Stimulated activated naive CD8-positive, alpha-beta T cell treated with anti-CD3 and anti-CD28 coated beads, Interleukin-15, amount 100 ng/mL, for 72 hours (primary cell): ENCODE data around the gene CMC2.

Experiments used
- ATAC-seq: fragments of 150-1000 bp; cut with Tn5 transposase; 2 replicates; pipeline ENCODE4 v1.10.0; 2021; ENCODE audit warnings: mild to moderate bottlenecking, moderate library complexity
- DNase-seq, 2 donors: peaks; one replicate each; pipeline ENCODE4 v3.0.0; 2021 to 2022
- H3K27ac Mint-ChIP-seq, 2 donors: one replicate each; pipeline ENCODE4 v1.8.0; 2022; ENCODE audit warnings: mild to moderate bottlenecking in 2 of 2, mixed read lengths in 2 of 2, moderate library complexity in 2 of 2
- H3K27me3 Mint-ChIP-seq: one replicate; pipeline ENCODE4 v1.8.0; 2022; ENCODE audit warnings: mixed read lengths
- H3K4me1 Mint-ChIP-seq: one replicate; pipeline ENCODE4 v1.8.0; 2022; ENCODE audit warnings: mild to moderate bottlenecking, mixed read lengths
- H3K4me3 Mint-ChIP-seq, 2 donors: one replicate each; pipeline ENCODE4 v1.8.0; 2022; ENCODE audit warnings: mild to moderate bottlenecking in 2 of 2, mixed read lengths in 2 of 2, moderate library complexity in 1 of 2
- H3K9me3 Mint-ChIP-seq, 2 donors: one replicate each; pipeline ENCODE4 v1.8.0; 2022; ENCODE audit warnings: mixed read lengths in 2 of 2

The CMC2 gene

GRCh38 chr16:80991792-80992430 lies 14.8 kb downstream of the CMC2 start:
- no peak overlapping the region for H3K27ac Mint-ChIP-seq
- DNase-seq (no peak), ATAC-seq (no peak)
- H3K4me3 Mint-ChIP-seq, result no peak overlapping the region
- H3K4me1 Mint-ChIP-seq, result peaks cover 31% of the 10 kb centered on the region
- H3K9me3 Mint-ChIP-seq, result no peaks in the 10 kb centered on the region
- H3K27me3 Mint-ChIP-seq, result no peaks in the 10 kb centered on the region

GRCh38 chr16:80990978-80991377 lies 15.7 kb downstream of the CMC2 start:
- H3K27ac Mint-ChIP-seq, result peak overlapping the region in 1 of 2 donors; percentile 43
- H3K4me3 Mint-ChIP-seq, result no peak overlapping the region
- DNase-seq, result no peak
- peaks cover 35% of the 10 kb centered on the region for H3K4me1 Mint-ChIP-seq
- H3K9me3 Mint-ChIP-seq, result no peaks in the 10 kb centered on the region
- ATAC-seq, result no peak
- H3K27me3 Mint-ChIP-seq, result no peaks in the 10 kb centered on the region

- Mint-ChIP-seq H3K27ac (no peak overlapping the region), H3K4me3 (no peak overlapping the region), H3K9me3 (no peaks in the 10 kb centered on the region), H3K4me1 (peaks cover 35% of the 10 kb centered on the region), H3K27me3 (no peaks in the 10 kb centered on the region)
- ATAC-seq (no peak), DNase-seq (no peak)
These were observed 16.1 kb downstream of the CMC2 start for GRCh38 chr16:80990577-80990976.

- no peak overlapping the region for H3K27ac Mint-ChIP-seq
- peaks cover 29% of the 10 kb centered on the region for H3K4me1 Mint-ChIP-seq
- H3K27me3 Mint-ChIP-seq, result no peaks in the 10 kb centered on the region
- no peak overlapping the region for H3K4me3 Mint-ChIP-seq
- DNase-seq (no peak), ATAC-seq (no peak)
- H3K9me3 Mint-ChIP-seq, result no peaks in the 10 kb centered on the region
These were observed 16.9 kb downstream of the CMC2 start for GRCh38 chr16:80989801-80990200.

- no peaks in the 10 kb centered on the region for H3K27me3 Mint-ChIP-seq
- peaks cover 19% of the 10 kb centered on the region for H3K4me1 Mint-ChIP-seq
- H3K4me3 Mint-ChIP-seq, result no peak overlapping the region
- no peak for DNase-seq
- H3K27ac Mint-ChIP-seq, result peak overlapping the region in 1 of 2 donors; percentile 10
- no peaks in the 10 kb centered on the region for H3K9me3 Mint-ChIP-seq
- no peak for ATAC-seq
These were observed 17.9 kb downstream of the CMC2 start for GRCh38 chr16:80988756-80989155.

- H3K9me3 Mint-ChIP-seq, result no peaks in the 10 kb centered on the region
These were observed 20.1 kb downstream of the CMC2 start for GRCh38 chr16:80986557-80986956.

GRCh38 chr16:80985611-80986010 lies 21.1 kb downstream of the CMC2 start:
- no peaks in the 10 kb centered on the region for H3K9me3 Mint-ChIP-seq
- no peak overlapping the region for H3K4me3 Mint-ChIP-seq
- H3K27ac Mint-ChIP-seq, result no peak overlapping the region
- H3K27me3 Mint-ChIP-seq, result no peaks in the 10 kb centered on the region
- H3K4me1 Mint-ChIP-seq, result peaks cover 18% of the 10 kb centered on the region
- no peak for ATAC-seq
- no peak for DNase-seq

More at GRCh38 chr16:80986557-80986956, 20.1 kb downstream of the CMC2 start:
- DNase-seq, result no peak
- Mint-ChIP-seq H3K27ac (no peak overlapping the region), H3K4me1 (peaks cover 18% of the 10 kb centered on the region), H3K4me3 (no peak overlapping the region), H3K27me3 (no peaks in the 10 kb centered on the region)
- no peak for ATAC-seq

GRCh38 chr16:80984124-80984892 lies 22.4 kb downstream of the CMC2 start:
- Mint-ChIP-seq H3K4me1 (peaks cover 18% of the 10 kb centered on the region), H3K4me3 (no peak overlapping the region), H3K27me3 (no peaks in the 10 kb centered on the region), H3K27ac (peak overlapping the region in 1 of 2 donors; percentile 72), H3K9me3 (no peaks in the 10 kb centered on the region)
- no peak for ATAC-seq
- no peak for DNase-seq

GRCh38 chr16:80982646-80983045 lies 24.0 kb downstream of the CMC2 start:
- Mint-ChIP-seq H3K4me3 (no peak overlapping the region), H3K27me3 (no peaks in the 10 kb centered on the region), H3K4me1 (peaks cover 12% of the 10 kb centered on the region), H3K27ac (no peak overlapping the region), H3K9me3 (no peaks in the 10 kb centered on the region)
- DNase-seq (no peak), ATAC-seq (no peak)

GRCh38 chr16:80981103-80981502 lies 25.6 kb downstream of the CMC2 start:
- Mint-ChIP-seq H3K27me3 (no peaks in the 10 kb centered on the region), H3K4me1 (no peaks in the 10 kb centered on the region), H3K9me3 (no peaks in the 10 kb centered on the region), H3K27ac (no peak overlapping the region), H3K4me3 (no peak overlapping the region)
- DNase-seq (no peak), ATAC-seq (no peak)

- ATAC-seq (no peak), DNase-seq (no peak)
- Mint-ChIP-seq H3K4me1 (no peaks in the 10 kb centered on the region), H3K27ac (peak overlapping the region in 1 of 2 donors; percentile 78), H3K9me3 (no peaks in the 10 kb centered on the region), H3K27me3 (no peaks in the 10 kb centered on the region), H3K4me3 (no peak overlapping the region)
These were observed 29.7 kb downstream of the CMC2 start for GRCh38 chr16:80976946-80977345.

- no peak overlapping the region for H3K4me3 Mint-ChIP-seq
- H3K27me3 Mint-ChIP-seq, result no peaks in the 10 kb centered on the region
- ATAC-seq, result no peak
- no peak overlapping the region for H3K27ac Mint-ChIP-seq
- H3K4me1 Mint-ChIP-seq, result no peaks in the 10 kb centered on the region
- no peaks in the 10 kb centered on the region for H3K9me3 Mint-ChIP-seq
- no peak for DNase-seq
These were observed 31.9 kb downstream of the CMC2 start for GRCh38 chr16:80974649-80975376.

GRCh38 chr16:80973991-80974390 lies 32.7 kb downstream of the CMC2 start:
- ATAC-seq (no peak), DNase-seq (no peak)
- no peaks in the 10 kb centered on the region for H3K4me1 Mint-ChIP-seq
- no peaks in the 10 kb centered on the region for H3K9me3 Mint-ChIP-seq
- H3K27ac Mint-ChIP-seq, result peak overlapping the region in 1 of 2 donors; percentile 73
- H3K27me3 Mint-ChIP-seq, result no peaks in the 10 kb centered on the region
- H3K4me3 Mint-ChIP-seq, result no peak overlapping the region

- ATAC-seq, result no peak
- Mint-ChIP-seq H3K4me1 (no peaks in the 10 kb centered on the region), H3K4me3 (no peak overlapping the region), H3K9me3 (no peaks in the 10 kb centered on the region), H3K27me3 (no peaks in the 10 kb centered on the region), H3K27ac (peak overlapping the region in 1 of 2 donors; percentile 39)
- no peak for DNase-seq
These were observed 34.1 kb downstream of the CMC2 start for GRCh38 chr16:80972611-80973010.

GRCh38 chr16:80971819-80972218 lies 34.9 kb downstream of the CMC2 start:
- H3K9me3 Mint-ChIP-seq, result no peaks in the 10 kb centered on the region
- DNase-seq (no peak), ATAC-seq (no peak)
- no peak overlapping the region for H3K27ac Mint-ChIP-seq
- no peaks in the 10 kb centered on the region for H3K4me1 Mint-ChIP-seq
- no peaks in the 10 kb centered on the region for H3K27me3 Mint-ChIP-seq
- H3K4me3 Mint-ChIP-seq, result no peak overlapping the region

- Mint-ChIP-seq H3K4me1 (peaks cover 6% of the 10 kb centered on the region), H3K4me3 (no peak overlapping the region), H3K27me3 (no peaks in the 10 kb centered on the region), H3K27ac (no peak overlapping the region), H3K9me3 (no peaks in the 10 kb centered on the region)
- DNase-seq (no peak), ATAC-seq (no peak)
These were observed 37.6 kb downstream of the CMC2 start for GRCh38 chr16:80969114-80969484.
